Stimulated activated CD8-positive, alpha-beta memory T cell treated with anti-CD3 and anti-CD28 coated beads, Interleukin-12 subunit alpha, Interleukin-12 subunit beta, amount 100 ng/mL, for 1 hour (primary cell): ENCODE data around the gene SLC50A1.
"Not testable (repeated sequence)": the region's sequence is repeated elsewhere in the genome, so short reads cannot be mapped to it uniquely, and the experiment has no call there.

ENCODE experiments used
- DNase-seq: peaks from one replicate; pipeline ENCODE4 v3.0.0-alpha.2; 2020; ENCODE audit warnings: low read depth

Gene SLC50A1

GRCh38 chr1:155116113-155116764, 19.4 kb upstream of the SLC50A1 start:
- no peak for DNase-seq

- DNase-seq = no peak
Measured at GRCh38 chr1:155117610-155118009, 18.0 kb upstream of the SLC50A1 start.

- not testable (repeated sequence) for DNase-seq
Measured at GRCh38 chr1:155118090-155118489, 17.6 kb upstream of the SLC50A1 start.

GRCh38 chr1:155120253-155120652, 15.4 kb upstream of the SLC50A1 start:
- DNase-seq = no peak

GRCh38 chr1:155121249-155121648, 14.4 kb upstream of the SLC50A1 start:
- no peak for DNase-seq

- DNase-seq = no peak
Measured at GRCh38 chr1:155122308-155122707, 13.3 kb upstream of the SLC50A1 start.

- DNase-seq = no peak
Measured at GRCh38 chr1:155123801-155124200, 11.9 kb upstream of the SLC50A1 start.

GRCh38 chr1:155124503-155125463, 10.9 kb upstream of the SLC50A1 start:
- no peak for DNase-seq

- no peak for DNase-seq
Measured at GRCh38 chr1:155125511-155125945, 10.1 kb upstream of the SLC50A1 start.

GRCh38 chr1:155125946-155126555, 9.6 kb upstream of the SLC50A1 start:
- no peak for DNase-seq

- no peak for DNase-seq
Measured at GRCh38 chr1:155126556-155127104, 9.0 kb upstream of the SLC50A1 start.

GRCh38 chr1:155127105-155127966, 8.3 kb upstream of the SLC50A1 start, which contains the start of gene EFNA1:
Gene EFNA1 (plus strand): TSS chr1:155127876. CDS start chr1:155127978, 102 bp downstream.
- no peak for DNase-seq

GRCh38 chr1:155127967-155128754, 7.5 kb upstream of the SLC50A1 start:
- no peak for DNase-seq

- no peak for DNase-seq
Measured at GRCh38 chr1:155128755-155129473, 6.7 kb upstream of the SLC50A1 start.

- no peak for DNase-seq
Measured at GRCh38 chr1:155130272-155131006, 5.2 kb upstream of the SLC50A1 start.

GRCh38 chr1:155131285-155131684, 4.4 kb upstream of the SLC50A1 start:
- DNase-seq = no peak

- no peak for DNase-seq
Measured at GRCh38 chr1:155131856-155132255, 3.8 kb upstream of the SLC50A1 start.

GRCh38 chr1:155133799-155134281, 1.8 kb upstream of the SLC50A1 start:
- no peak for DNase-seq

- DNase-seq = no peak
Measured at GRCh38 chr1:155134322-155134721, 1.3 kb upstream of the SLC50A1 start.
